ENCODE results near the gene SFSWAP. TPM values are rescaled to one million over a fixed set of nuclear protein-coding genes. Genes with fewer than 3 reads are reported as not detected.
"Not testable (repeated sequence)": the region's sequence is repeated elsewhere in the genome, so short reads cannot be mapped to it uniquely, and the experiment has no call there.

The SFSWAP gene
- polyA plus RNA-seq, 4 donors, result 43.4 to 50.2 (median 44.9) TPM

GRCh38 chr12:131755305-131756113 is 44.6 kb downstream of the SFSWAP start:
- no peak for DNase-seq (ENCODE audit: low read depth in 4 of 4, low spot score in 3 of 4)

GRCh38 chr12:131756441-131756840 is 45.6 kb downstream of the SFSWAP start:
- no peak for DNase-seq (ENCODE audit: low read depth in 4 of 4, low spot score in 3 of 4)

GRCh38 chr12:131757111-131757510 is 46.2 kb downstream of the SFSWAP start:
- no peak for DNase-seq (ENCODE audit: low read depth in 4 of 4, low spot score in 3 of 4)

- no peak for DNase-seq (ENCODE audit: low read depth in 4 of 4, low spot score in 3 of 4)
Observed at GRCh38 chr12:131758016-131758739, 47.3 kb downstream of the SFSWAP start.

GRCh38 chr12:131759176-131759575 is 48.3 kb downstream of the SFSWAP start:
- no peak for DNase-seq (ENCODE audit: low read depth in 4 of 4, low spot score in 3 of 4)

GRCh38 chr12:131761638-131762037 is 50.7 kb downstream of the SFSWAP start:
- no peak for DNase-seq (ENCODE audit: low read depth in 4 of 4, low spot score in 3 of 4)

GRCh38 chr12:131764738-131765137 is 53.8 kb downstream of the SFSWAP start:
- no peak for DNase-seq (ENCODE audit: low read depth in 4 of 4, low spot score in 3 of 4)

GRCh38 chr12:131765961-131766360 is 55.1 kb downstream of the SFSWAP start:
- DNase-seq (ENCODE audit: low read depth in 4 of 4, low spot score in 3 of 4), result no peak

GRCh38 chr12:131766382-131767107 is 55.7 kb downstream of the SFSWAP start:
- DNase-seq (ENCODE audit: low read depth in 4 of 4, low spot score in 3 of 4), result no peak

- no peak for DNase-seq (ENCODE audit: low read depth in 4 of 4, low spot score in 3 of 4)
Observed at GRCh38 chr12:131770120-131770519, 59.2 kb downstream of the SFSWAP start.

- DNase-seq (ENCODE audit: low read depth in 4 of 4, low spot score in 3 of 4), result no peak
Observed at GRCh38 chr12:131771965-131772364, 61.1 kb downstream of the SFSWAP start.

GRCh38 chr12:131773582-131774221 is 62.8 kb downstream of the SFSWAP start:
- no peak for DNase-seq (ENCODE audit: low read depth in 4 of 4, low spot score in 3 of 4)

- no peak for DNase-seq (ENCODE audit: low read depth in 4 of 4, low spot score in 3 of 4)
Observed at GRCh38 chr12:131774576-131775391, 63.9 kb downstream of the SFSWAP start.

- no peak for DNase-seq (ENCODE audit: low read depth in 4 of 4, low spot score in 3 of 4)
Observed at GRCh38 chr12:131775392-131776236, 64.7 kb downstream of the SFSWAP start.

- DNase-seq (ENCODE audit: low read depth in 4 of 4, low spot score in 3 of 4), result no peak
Observed at GRCh38 chr12:131776237-131776889, 65.5 kb downstream of the SFSWAP start.

GRCh38 chr12:131777269-131777668 is 66.4 kb downstream of the SFSWAP start:
- not testable (repeated sequence) for DNase-seq (ENCODE audit: low read depth in 4 of 4, low spot score in 3 of 4)

- DNase-seq (ENCODE audit: low read depth in 4 of 4, low spot score in 3 of 4), result no peak
Observed at GRCh38 chr12:131779027-131779426, 68.1 kb downstream of the SFSWAP start.

GRCh38 chr12:131782061-131782460 is 71.2 kb downstream of the SFSWAP start:
- no peak for DNase-seq (ENCODE audit: low read depth in 4 of 4, low spot score in 3 of 4)
